Fibroblast of upper back skin (primary cell): ENCODE results near the gene THSD7A.

Experiments used
- DNase-seq: peaks from one replicate; pipeline ENCODE4 v3.0.0-alpha.2; 2013

Gene THSD7A

GRCh38 chr7:11831736-11832495 is at the start of gene THSD7A:
Gene THSD7A, minus strand, starts transcription at chr7:11832198. Its CDS starts 252 bp downstream, at chr7:11831946.
- peak; percentile 40 for DNase-seq

GRCh38 chr7:11881680-11882079 is 49.7 kb upstream of the THSD7A start:
- DNase-seq = no peak

GRCh38 chr7:11875635-11876034 is 43.6 kb upstream of the THSD7A start:
- no peak for DNase-seq

- DNase-seq = no peak
These were observed 33.7 kb upstream of the THSD7A start for GRCh38 chr7:11865671-11866070.

GRCh38 chr7:11858622-11859302 is 26.8 kb upstream of the THSD7A start:
- no peak for DNase-seq

- no peak for DNase-seq
These were observed 26.0 kb upstream of the THSD7A start for GRCh38 chr7:11858026-11858425.

GRCh38 chr7:11848251-11848650 is 16.3 kb upstream of the THSD7A start:
- no peak for DNase-seq

GRCh38 chr7:11847336-11847735 is 15.3 kb upstream of the THSD7A start:
- no peak for DNase-seq

- DNase-seq = no peak
These were observed 14.5 kb upstream of the THSD7A start for GRCh38 chr7:11846361-11846955.

- peak; percentile 25 for DNase-seq
These were observed 11.2 kb upstream of the THSD7A start for GRCh38 chr7:11843113-11843765.

GRCh38 chr7:11841657-11842056 is 9.7 kb upstream of the THSD7A start:
- DNase-seq = no peak

- DNase-seq = peak; percentile 20
These were observed 3.3 kb upstream of the THSD7A start for GRCh38 chr7:11835260-11835659.

- DNase-seq = no peak
These were observed 1.4 kb upstream of the THSD7A start for GRCh38 chr7:11833431-11833830.

GRCh38 chr7:11831156-11831735 is 752 bp downstream of the THSD7A start:
- no peak for DNase-seq

GRCh38 chr7:11830582-11831155 is 1.3 kb downstream of the THSD7A start:
- peak; percentile 59 for DNase-seq

- DNase-seq = no peak
These were observed 2.0 kb downstream of the THSD7A start for GRCh38 chr7:11829954-11830353.

GRCh38 chr7:11819947-11820346 is 12.1 kb downstream of the THSD7A start:
- DNase-seq = no peak

- DNase-seq = no peak
These were observed 12.7 kb downstream of the THSD7A start for GRCh38 chr7:11819271-11819670.

- DNase-seq = no peak
These were observed 13.7 kb downstream of the THSD7A start for GRCh38 chr7:11818281-11818680.

GRCh38 chr7:11817111-11817740 is 14.8 kb downstream of the THSD7A start:
- no peak for DNase-seq

GRCh38 chr7:11811709-11812108 is 20.3 kb downstream of the THSD7A start:
- no peak for DNase-seq

GRCh38 chr7:11810043-11810625 is 21.9 kb downstream of the THSD7A start:
- no peak for DNase-seq
